ENCODE data around the gene RNPS1. TPM values are rescaled to one million over a fixed set of nuclear protein-coding genes. Genes with fewer than 3 reads are reported as not detected.

Gene RNPS1
- total and polyA plus RNA-seq, 9 of the 15 experiments (the other 6 are each of a cell fraction or from before 2014, with no cell fraction given), result 44.9 to 338 (median 202) TPM

DNA sequence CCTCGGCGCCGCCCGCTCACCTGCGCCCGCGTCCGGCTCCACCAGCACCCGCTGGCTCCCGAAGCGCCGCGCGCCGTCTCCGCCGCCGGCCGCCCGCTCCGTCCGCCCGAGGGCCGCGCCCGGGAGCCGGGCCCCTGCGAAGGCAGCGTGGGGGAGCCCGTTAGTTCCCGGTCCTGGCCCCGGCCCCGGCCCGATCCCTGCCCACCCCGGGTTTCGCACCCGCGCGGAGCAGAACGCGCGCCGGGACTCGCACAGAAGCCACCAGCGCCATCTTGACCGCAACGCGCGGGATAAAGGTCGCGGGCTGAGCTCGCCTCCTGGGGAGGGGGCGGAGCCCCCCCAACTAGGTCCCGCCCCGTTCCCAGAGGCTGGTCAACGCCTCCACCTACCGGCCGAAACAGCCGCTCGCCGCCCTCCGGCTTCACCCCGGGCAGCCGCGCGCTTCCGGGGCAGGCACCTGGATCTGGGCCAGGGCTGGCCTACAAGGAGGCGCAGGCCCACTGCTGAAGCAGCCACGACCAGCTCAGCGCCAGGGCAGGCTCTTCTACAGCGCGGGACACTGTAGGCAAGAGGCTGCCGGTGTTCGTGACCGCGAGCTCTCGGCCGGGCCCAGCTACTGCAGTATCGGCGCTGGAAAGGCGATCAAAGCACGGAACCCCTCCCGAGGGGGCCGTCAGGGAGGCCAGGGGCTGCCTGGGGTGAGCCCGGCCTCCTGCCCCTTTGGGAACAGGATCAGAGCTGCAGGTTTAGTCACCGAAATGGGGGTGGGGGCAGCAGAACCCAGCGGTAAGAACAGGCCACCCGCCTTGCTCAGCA is 16.4 kb downstream of the RNPS1 start, which contains the start of gene ECI1 (continued):
- TF ChIP-seq, protein P1, sequence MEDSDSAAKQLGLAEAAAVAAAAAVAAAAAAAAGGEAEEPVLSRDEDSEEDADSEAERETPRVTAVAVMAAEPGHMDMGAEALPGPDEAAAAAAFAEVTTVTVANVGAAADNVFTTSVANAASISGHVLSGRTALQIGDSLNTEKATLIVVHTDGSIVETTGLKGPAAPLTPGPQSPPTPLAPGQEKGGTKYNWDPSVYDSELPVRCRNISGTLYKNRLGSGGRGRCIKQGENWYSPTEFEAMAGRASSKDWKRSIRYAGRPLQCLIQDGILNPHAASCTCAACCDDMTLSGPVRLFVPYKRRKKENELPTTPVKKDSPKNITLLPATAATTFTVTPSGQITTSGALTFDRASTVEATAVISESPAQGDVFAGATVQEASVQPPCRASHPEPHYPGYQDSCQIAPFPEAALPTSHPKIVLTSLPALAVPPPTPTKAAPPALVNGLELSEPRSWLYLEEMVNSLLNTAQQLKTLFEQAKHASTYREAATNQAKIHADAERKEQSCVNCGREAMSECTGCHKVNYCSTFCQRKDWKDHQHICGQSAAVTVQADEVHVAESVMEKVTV (CRISPR knock-in tag; IDR thresholded peaks at IDR 0.05), result peak; percentile 77
- TF ChIP-seq HDAC3 (IDR thresholded peaks at IDR 0.05; ENCODE audit: borderline replicate concordance, partially characterized antibody), result no peak
- TF ChIP-seq C11orf30 (IDR thresholded peaks at IDR 0.05; ENCODE audit: low read depth), result peak; percentile 43
- no peak for TF ChIP-seq ZBED1 (IDR thresholded peaks at IDR 0.05)
- no peak for TF ChIP-seq ELK3 (CRISPR knock-in tag; IDR thresholded peaks at IDR 0.05)
- no peak for TF ChIP-seq ADNP (tag; IDR thresholded peaks at IDR 0.05)
- no peak for TF ChIP-seq FOXP4 (CRISPR knock-in tag; IDR thresholded peaks at IDR 0.05; ENCODE audit: borderline replicate concordance)
- TF ChIP-seq NR4A1 (CRISPR knock-in tag; IDR thresholded peaks at IDR 0.05), result no peak
- TF ChIP-seq NR4A1 (tag; IDR thresholded peaks at IDR 0.05), result 0 out of 2 replicates have a peak, but pooled peaks have one; percentile 10
- TF ChIP-seq NR1H2 (CRISPR knock-in tag; IDR thresholded peaks at IDR 0.05), result no peak
- TF ChIP-seq ZKSCAN1 (IDR thresholded peaks at IDR 0.05; ENCODE audit: low read depth, low read length), result no peak; the same call in 1 of the 2 replicates
- 0 out of 2 replicates have a peak, but pooled peaks have one; percentile 21 for TF ChIP-seq NFIX (CRISPR knock-in tag; IDR thresholded peaks at IDR 0.05; ENCODE audit: low read depth)
- TF ChIP-seq ZNF197 (CRISPR knock-in tag; IDR thresholded peaks at IDR 0.05; ENCODE audit: low read depth), result no peak
- no peak for TF ChIP-seq ZFP30 (CRISPR knock-in tag; IDR thresholded peaks at IDR 0.05; ENCODE audit: borderline replicate concordance)
- TF ChIP-seq DPF2 (IDR thresholded peaks at IDR 0.05), result peak; percentile 20; the same call in 1 of the 2 replicates
- no peak for TF ChIP-seq ZNF263 (CRISPR knock-in tag; IDR thresholded peaks at IDR 0.05; ENCODE audit: borderline replicate concordance)
- TF ChIP-seq SIN3A (IDR thresholded peaks at IDR 0.05; ENCODE audit: borderline replicate concordance in 2 of 2, control insufficient read depth in 1 of 2, low read depth in 2 of 2, low read length in 2 of 2), result peak; percentile 57 to 61; a peak in 2 of 4 replicates
- TF ChIP-seq PHB2 (IDR thresholded peaks at IDR 0.05; ENCODE audit: low read depth), result no peak
- TF ChIP-seq MCM7 (IDR thresholded peaks at IDR 0.05), result no peak
- TF ChIP-seq, protein P2, sequence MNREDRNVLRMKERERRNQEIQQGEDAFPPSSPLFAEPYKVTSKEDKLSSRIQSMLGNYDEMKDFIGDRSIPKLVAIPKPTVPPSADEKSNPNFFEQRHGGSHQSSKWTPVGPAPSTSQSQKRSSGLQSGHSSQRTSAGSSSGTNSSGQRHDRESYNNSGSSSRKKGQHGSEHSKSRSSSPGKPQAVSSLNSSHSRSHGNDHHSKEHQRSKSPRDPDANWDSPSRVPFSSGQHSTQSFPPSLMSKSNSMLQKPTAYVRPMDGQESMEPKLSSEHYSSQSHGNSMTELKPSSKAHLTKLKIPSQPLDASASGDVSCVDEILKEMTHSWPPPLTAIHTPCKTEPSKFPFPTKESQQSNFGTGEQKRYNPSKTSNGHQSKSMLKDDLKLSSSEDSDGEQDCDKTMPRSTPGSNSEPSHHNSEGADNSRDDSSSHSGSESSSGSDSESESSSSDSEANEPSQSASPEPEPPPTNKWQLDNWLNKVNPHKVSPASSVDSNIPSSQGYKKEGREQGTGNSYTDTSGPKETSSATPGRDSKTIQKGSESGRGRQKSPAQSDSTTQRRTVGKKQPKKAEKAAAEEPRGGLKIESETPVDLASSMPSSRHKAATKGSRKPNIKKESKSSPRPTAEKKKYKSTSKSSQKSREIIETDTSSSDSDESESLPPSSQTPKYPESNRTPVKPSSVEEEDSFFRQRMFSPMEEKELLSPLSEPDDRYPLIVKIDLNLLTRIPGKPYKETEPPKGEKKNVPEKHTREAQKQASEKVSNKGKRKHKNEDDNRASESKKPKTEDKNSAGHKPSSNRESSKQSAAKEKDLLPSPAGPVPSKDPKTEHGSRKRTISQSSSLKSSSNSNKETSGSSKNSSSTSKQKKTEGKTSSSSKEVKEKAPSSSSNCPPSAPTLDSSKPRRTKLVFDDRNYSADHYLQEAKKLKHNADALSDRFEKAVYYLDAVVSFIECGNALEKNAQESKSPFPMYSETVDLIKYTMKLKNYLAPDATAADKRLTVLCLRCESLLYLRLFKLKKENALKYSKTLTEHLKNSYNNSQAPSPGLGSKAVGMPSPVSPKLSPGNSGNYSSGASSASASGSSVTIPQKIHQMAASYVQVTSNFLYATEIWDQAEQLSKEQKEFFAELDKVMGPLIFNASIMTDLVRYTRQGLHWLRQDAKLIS (CRISPR knock-in tag; IDR thresholded peaks at IDR 0.05), result no peak; the same call in 1 of the 2 replicates

Data from K562 (cell line).